Activated T-cell treated with anti-CD3 and anti-CD28 coated beads, Interleukin-2, amount 50 U/mL, for 48 hours (primary cell): ENCODE results near the gene SIM1.

ENCODE experiments used
- DNase-seq, 2 experiments: peaks; one replicate each; pipeline ENCODE4 v3.0.0-alpha.2; 2020

Gene SIM1

DNA sequence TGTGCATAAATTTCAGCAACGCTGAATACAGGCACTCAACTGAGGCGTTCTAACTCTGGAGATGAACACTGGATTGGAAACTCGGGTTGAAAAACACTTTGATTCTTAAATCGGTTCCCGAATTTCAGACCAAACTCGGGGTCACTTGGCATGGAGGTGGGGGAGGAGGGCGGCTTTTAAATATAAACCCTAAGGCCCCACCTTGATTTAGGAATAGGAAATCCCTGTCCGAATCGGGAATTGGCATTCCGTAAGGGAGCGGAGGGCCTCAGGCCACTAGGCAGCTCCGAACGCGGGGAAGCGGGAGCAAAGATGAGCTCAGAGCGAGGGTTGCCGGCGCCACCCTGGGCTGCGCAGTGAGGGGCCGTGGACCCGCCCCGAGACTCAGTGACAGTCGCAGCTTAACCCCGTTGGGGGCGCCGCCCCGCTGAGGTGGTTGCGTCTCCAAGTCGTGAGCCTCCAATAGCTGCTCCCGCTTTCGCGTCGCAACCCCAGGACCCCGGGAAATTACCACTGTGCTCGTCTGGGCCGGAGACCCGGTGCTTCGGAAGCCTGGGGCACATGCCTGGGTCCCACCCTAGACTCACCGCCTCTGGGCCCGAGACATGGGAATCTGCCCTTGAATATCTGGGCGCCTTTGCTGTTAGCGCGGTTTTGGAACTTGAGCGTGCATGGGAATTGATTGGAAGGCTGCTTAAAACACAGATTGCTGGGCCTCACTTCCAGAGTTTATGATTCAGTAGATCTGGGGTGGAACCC, 4.6 kb upstream of the SIM1 start:
- DNase-seq: no peak

DNA sequence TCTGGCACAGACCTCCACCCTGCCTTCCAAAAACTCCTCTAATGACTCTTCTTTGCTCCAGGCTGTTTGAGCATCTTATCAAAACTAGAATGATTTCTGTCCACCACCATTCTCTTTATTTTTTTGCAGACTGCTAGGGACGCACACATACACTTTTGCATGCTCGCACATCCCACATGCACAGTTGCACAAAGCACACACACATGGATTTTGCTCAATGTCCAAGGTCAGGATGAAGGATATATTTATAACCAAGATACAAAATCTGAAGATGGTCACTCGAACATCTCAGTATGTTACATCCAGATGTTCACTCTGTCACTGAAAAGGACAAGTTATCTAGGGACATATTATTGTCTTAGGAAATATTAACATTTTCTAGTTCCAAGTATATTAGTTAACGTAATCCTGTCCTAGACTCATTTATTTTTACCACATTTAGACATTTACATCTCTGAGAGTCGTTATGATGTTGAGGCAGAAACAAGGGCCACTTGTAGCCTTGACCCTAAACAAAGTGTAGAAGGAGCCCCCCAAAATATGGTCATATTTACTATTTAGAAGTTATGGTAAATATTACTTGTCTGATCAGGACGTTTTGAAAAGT, 3.4 kb upstream of the SIM1 start:
- no peak for DNase-seq

DNA sequence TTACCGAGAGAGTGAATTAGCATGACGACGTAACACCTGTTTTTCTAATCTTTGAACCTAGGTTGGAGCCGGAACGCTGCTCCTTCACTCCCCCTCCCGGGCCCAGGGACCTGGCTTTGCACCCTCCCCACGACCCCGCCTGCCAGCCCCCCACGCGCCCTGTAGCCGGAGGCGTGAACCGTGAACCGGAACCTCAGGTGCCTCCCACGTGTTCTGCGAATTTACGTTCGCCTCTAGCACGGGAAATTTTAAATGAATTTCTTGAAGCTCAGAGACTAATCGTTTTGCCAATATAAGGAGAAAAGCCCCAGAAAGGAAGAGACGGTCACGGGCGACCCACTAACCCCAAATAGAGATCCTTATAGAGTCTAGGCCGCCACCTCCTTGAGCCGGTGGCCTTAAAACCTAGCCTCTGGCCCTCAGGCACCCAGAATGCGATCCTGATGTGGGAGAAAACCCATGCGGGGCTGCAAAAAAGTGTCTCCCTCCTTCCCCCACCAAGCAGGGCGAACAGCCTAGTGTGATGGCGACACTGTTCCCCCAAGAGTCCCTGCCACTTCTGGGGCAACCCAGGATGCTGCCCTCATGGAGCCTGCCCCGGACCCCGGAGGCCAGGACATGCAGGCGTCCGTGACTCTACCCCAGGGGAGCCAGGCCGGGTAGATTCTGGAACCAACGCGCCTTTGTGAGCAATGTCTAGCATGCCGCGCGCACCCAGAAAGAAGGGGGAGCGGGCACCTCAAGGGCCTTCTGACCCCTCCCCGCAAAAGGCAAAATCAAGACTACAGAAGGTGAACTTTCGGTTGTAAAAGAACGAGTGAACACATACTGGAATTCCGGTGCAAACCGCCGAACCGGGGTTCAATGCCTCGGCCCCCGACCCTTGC, 2.7 kb upstream of the SIM1 start:
- DNase-seq: peak in 1 of 2 experiments; percentile 23

DNA sequence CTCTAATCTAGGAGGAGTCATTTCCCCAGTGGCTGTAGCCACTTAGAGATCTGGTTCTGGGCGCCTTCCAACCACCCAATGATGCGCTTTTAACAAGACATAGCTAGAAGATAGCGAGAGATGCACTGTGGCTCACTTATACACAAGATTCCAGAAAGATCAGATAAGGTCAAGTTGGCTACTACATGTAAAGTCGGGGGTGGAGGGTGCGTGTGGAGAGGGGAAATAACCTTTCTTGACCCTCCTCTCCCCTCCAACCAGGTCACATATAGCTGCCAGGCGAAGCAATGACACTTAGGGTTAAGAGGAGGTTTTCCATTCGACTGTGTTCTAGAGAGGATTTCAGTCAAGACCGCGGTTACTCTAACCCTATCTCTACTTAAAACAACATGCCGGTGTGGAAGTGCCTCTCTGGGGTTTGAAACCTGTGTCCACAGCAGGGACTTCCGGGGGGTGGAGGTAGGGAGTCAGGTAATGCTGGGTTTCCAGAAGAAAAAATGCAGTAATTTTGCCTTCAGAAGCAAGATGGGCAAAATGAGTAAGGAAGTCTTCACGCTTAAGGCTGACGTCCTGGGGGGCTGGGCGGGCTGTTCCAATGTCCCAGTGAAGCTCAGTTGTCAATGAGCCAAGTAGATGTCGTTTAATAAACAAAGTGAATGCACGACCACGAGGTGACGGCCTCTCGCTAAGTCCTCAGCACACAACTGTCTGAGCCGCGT, 1.8 kb upstream of the SIM1 start:
- DNase-seq: no peak

DNA sequence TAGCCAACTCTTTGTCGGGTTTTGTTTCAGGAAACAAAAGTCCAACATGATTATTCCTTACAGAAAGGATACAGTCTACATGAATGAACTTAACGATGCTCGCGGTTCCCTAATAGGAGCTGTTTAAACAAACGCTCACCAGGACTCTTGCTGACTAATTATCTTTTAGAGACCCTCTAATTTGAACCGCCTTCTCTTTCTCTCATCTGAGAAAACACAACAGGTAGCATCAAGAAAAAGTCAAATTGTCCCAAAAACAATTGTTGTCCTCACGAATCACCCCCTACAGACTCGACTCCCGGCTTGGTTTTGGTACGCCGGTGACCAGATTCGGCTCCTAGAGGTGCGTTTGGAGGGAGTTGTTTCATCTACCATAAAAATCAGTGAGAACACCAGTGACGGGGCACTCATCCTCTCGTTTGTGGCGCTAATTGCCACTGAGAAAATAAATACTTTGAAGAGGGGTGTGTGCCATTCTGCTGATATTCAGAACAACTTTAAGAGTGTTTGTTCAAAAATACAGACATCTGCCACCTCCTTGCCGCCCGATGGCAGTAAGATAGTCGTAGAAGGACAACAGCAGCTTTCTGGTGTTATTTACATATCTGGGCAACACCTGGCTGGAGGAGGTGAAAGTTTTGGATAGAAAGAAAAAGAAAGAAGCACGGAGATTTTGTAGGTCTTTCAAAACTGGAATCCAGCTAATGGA, 1.1 kb upstream of the SIM1 start:
- DNase-seq: no peak

DNA sequence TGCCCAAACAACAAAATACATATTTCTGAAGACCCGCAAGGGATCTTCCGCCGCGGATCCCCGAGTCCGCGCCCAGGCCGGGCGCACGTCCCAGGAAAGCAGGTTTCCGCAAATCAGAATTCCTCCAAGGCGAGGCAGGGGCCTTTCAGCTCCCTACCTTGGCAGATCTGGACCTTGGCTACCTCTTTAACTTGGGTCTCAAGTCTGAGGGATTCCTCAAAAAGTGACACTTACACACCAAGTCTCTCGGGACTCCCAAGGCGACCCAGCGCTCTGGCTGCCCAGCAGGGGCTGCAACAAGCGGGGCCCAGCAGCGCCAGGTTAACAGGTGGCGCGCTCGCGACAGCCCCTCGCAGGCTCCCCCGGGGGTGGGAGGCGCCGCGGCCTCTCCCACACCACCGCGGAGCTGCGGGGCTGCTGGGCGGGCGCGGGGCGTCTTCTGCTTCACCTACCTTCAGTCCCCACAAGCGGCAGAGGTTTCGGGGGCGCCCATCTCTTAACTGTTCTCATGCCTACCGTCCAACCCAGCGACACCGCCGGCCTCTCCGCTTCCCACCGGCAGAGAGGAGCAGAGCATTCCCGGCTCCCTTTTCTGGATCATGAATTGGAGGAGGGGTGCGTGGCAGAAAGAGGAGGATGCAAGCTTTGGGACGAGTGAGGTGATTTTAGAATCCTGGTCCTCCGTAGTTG, 414 bp downstream of the SIM1 start:
- DNase-seq: no peak

DNA sequence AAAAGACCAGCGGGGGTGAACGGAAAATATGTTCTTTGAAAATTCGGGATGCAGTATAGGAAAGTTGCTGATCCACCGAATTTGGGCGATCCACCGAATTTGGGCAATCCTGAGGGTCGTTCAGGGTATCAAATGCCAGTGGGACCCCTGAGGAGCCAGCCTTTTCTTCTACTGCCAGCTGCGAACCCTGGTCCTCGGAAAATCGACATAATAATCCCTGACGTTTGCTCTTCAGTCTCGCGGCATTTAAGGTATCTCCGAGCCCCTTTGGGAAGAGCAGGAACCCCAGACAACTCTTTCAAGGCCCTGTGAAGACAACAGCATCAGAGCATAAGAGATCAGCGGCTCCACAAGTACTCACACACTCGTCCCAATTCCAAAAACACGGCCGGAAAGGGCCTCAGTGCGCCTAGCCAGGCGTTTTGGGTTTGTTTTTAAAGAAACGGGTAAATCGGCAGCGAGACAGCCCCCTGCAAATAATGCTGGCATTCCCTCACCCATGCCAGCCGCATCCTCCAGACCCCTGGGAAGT, 1.0 kb downstream of the SIM1 start:
- DNase-seq: no peak

DNA sequence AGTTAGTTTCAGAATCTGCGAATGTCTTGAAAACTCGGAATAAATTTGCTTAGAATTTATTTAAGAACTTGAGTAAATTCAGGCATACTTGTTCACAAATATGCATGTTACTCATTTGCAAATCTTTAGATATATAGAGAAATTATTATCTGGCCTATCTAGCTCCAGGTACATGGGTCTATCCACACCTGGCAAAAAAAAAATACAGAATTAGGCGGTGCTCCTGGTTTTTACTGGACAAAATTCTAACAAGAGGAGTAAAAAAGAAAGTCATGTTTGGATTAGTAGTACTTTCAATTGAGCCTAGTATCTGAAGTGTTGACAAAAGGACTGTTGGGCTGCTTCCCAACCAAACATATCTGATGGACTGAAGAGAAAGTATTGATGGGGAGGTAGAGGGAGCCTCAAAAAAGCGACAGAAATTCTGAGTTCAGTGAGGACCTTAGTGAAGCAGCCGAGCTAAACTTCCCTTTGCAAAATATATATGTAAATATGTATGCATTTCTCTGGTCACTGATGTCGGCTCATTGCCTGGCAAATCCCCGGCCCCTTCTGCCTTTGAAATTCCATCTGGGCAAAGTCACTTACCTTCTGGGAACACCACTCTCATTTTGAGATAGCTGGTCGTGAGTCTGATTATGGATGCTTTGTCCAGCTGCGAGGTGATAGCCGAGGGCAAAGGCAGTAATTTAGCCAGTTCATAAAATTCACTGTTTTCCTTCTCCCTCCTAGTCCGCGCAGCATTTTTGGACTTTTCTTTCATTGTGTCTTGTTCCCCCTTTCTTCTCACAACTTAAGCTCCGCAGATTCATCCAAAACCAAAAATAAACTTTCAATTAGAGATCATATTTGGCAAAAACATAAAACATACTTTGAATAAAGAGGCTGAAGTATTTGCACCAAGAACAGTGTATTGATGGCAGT, 1.8 kb downstream of the SIM1 start:
- DNase-seq: no peak

DNA sequence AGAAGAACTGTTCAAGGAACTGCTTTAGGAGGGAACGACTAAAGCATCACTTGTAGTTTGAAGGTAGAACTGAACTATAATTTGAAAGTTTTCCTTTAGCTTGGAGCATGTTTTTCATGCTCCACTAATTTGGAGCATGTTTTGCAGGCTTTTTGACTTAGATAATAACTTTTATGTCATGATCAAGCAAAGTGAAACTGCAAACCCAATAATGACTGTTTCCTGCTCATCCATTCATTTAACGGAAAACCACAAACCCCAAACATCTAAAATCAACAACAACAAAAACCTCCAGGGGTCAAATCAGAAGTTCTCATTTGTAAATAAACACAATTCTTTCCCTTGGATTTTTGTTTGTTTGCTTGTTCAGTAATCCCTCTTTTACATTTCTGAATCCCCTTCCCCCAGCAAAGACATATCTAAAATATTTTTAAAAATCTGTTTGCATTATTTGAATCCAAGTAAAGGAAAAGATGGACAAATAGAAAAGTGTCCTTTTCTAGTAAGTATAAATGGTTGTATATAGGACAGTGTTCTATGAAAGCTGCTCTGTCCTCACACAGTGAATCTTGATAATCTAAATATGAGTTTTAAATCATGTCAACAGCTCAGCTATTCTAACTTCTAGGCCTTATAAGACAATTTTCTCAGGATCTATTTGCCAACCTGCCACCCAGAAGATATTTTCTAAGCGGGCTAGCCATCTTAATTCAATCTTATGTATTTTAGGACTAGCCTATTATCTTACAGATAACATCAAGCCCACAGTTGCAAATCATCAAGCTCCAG, 2.6 kb downstream of the SIM1 start:
- no peak for DNase-seq

DNA sequence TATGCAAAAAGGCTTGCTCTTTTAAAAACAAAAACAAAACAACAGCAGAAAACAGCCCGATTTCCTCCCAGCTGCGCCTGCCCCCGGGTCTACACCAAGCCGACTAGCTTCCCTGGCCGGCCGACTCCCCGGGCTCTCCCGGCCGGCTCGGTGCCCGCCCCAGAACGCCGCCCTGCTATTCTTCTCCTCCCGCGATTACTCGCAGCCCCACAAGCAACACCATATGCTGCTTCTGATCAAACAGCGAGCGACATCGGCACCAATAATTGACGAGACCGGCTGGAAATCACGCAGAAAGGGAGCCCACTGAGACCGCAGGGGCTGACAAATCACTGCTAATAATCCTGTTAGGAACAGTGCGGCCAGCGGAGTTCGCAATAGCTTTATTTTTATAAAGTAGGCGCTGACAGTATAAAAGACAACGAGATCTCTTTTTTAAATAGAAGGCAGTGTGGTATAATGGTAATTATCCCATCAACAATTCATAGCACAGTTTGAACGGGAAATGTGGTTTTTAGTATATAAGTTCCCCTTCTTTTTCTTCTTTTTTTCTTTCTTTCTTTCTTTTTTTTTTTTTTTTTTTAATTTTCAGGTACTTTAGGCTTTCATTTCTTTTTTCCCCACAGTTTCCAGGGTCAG, 3.3 kb downstream of the SIM1 start:
- DNase-seq: no peak

DNA sequence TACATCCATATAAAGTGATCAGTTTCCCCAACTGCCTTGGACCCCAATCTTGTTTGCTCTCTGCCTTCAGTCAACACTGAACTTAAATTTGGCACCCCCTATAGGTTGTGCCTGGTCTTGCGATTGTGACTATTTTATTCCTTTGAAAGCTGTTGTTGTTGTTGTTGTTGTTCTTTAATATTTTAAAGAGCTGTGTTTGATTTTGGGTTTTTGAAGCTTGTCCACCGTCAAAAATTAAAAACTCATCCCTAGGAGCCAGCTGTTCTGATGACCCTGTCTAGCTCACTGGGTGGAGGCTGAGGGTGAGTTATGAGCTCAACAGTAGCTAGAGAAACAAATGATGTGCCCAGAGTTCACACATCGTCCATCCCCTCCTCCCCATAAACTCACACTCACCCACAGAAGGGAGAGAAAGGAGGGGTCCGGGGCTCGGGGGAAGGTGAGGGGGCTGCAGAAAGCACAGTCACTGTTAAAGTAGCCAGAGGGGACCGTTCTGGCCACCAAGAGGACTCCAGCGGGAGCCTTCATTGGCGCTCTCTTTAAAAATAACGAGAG, 4.0 kb downstream of the SIM1 start:
- DNase-seq: no peak

DNA sequence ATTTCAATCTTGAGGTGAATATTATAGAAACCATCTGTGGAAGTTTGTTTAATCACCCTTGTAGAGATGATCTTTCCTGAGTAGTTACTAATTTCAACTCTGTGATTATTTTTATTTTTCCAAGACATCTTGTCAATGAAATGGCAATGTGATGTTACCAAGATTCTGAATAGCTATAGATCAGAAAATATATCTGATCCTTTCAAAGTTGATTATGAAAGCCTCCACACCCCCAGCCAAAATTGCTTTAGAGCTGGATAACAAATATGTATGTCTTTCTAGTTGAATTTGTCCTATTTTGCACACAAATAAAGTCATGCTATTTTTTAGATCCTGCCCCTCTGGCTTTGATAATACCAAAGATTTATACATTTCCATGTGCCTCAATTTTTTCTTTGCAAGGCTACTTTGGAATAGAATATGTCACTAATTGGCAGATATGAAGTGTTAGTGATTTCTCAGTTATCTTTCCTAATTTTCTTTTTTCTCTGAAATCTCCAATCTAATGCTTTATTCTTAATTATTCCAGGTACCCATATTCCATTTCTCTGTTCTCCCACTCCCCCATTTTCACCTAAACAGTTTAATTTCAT, 5.0 kb downstream of the SIM1 start:
- no peak for DNase-seq

DNA sequence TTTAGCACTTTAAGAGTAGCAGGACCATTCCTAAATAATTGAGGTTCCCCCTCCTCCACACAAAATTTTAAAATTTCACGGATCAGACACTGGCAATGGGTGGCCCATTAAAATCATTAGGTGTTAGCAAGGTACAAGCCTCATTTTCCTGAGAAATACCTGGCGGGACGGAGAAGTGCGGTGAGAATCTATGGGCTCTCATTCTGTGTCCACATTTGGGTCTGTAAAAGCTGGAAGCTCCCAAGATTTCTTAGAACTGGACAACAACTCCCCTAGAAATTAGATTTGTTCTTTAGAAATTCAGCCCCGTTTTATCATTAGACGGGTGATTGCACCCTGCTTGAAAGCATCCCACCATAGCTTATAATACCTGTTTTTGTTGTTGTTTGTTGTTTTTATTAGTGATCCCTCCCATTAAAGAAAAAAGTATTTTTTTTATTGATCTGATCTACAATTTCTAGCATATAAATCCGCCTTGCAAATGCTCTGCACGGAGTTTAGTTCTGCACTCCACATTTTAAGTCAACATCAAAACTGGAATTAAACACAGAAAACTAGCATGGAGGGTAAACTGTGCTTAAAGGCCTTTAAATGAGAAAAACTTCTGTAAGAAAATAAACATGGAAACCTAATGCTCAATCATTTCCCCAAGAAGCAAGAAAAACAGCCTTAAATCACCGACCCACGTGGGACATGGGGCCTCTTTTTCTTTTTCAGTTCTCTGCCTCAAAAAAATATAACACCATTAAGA, 5.7 kb downstream of the SIM1 start:
- DNase-seq: no peak

DNA sequence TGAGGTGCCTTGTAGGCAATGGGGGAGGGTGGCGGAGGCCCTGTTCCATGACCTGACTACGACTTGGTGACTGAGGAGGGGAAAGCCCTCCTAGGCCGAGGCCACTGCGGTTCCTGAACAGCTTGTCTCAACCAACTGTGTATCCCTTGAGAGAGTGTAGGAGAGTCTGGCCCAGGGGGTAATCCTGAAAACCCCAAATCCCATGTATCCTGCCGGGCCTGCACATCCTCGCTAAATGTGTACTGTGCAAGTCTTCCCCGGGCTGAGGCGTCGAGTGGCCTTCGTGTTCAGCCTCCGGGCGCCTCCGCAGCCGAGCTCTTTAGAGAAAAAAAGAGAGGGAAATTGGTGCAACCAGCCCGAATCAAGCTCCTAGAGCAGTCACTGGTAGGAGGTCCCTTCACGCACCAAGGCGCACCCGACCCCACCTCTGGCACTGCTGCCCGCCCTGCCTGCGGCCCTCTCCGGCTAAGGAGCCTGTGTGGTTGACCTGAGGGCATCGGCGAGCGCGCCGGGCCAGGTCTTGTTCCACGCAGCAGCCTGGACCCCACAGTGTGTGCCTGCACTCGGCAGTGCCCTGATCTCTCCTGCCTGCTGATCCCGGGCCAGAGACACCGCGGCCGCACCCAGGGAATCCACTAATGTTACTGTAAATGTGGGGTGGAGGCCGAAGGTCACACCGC, 7.3 kb downstream of the SIM1 start:
- peak in 1 of 2 experiments; percentile 22 for DNase-seq

DNA sequence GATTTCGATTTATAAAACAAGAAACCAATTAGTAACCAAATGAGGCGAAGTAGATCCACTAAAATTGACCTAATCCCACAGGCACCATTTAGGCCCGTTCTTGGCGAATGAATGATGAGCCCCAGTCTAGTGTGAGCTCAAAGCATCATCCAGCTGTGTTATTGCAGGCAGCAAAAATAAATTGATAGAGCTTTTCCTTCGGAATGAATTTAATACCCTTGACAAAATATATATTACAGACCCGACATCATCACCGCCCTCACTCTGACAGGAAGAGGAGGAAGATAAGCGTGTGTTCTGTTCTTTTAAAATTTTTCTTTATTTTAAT, 7.8 kb downstream of the SIM1 start:
- DNase-seq: no peak

DNA sequence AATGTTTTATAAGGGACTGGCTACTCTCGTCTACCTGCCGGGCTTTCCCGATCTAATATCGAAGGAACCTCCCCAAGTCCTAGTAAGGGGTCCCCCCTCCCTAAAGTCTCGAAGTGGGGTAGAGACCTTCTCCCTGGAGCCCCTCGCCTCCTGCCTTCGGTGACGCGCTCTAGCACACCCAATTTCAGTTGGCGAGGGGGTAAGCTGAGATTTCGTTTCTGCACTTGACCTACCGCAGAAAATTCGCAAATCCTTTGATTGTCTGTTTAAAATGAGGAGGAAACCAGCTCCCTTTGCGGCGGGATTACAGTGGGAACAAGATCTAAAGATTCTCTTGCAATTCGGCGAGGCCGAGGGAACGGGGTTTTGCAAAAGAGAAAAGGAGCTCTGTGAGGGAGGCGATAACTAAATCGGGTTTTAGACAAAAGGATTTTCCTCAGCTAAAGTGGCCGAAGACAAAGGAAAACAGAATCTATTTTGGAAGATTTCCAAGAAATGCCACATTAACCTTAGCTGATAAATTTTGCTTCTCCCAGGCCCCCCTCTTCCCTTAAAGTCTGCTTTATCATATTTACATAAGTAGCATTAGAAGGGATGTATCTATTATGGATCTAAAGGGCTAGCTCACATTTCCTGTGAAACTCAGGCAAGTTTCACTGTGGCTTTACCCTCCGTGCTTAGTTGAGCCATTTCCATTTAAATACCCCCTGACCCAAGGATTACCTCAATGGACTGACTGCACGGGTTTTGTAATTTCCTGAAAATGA, 8.4 kb downstream of the SIM1 start:
- DNase-seq: no peak
